Esophagus mucosa (tissue), 1 donor: ENCODE data around the gene PNLIPRP3. TPM values are rescaled to one million over a fixed set of nuclear protein-coding genes. Genes with fewer than 3 reads are reported as not detected.

Source experiments
- ATAC-seq: fragments of 200-7000 bp; cut with Tn5 transposase; one replicate; pipeline ENCODE4 v1.9.1; 2020
- total RNA-seq: library from RNA; stranded (reverse); gene quantifications from one replicate; pipeline ENCODE4 v1.2.4, GENCODE V29; 2023
- donor health status: DM: yes; HTN: yes; CAD: no.

Gene PNLIPRP3
- total RNA-seq, 1 donor from 2014 or later: 1.2 TPM

- no peak for ATAC-seq
Observed at GRCh38 chr10:116511365-116511764, 83.7 kb downstream of the PNLIPRP3 start.

DNA sequence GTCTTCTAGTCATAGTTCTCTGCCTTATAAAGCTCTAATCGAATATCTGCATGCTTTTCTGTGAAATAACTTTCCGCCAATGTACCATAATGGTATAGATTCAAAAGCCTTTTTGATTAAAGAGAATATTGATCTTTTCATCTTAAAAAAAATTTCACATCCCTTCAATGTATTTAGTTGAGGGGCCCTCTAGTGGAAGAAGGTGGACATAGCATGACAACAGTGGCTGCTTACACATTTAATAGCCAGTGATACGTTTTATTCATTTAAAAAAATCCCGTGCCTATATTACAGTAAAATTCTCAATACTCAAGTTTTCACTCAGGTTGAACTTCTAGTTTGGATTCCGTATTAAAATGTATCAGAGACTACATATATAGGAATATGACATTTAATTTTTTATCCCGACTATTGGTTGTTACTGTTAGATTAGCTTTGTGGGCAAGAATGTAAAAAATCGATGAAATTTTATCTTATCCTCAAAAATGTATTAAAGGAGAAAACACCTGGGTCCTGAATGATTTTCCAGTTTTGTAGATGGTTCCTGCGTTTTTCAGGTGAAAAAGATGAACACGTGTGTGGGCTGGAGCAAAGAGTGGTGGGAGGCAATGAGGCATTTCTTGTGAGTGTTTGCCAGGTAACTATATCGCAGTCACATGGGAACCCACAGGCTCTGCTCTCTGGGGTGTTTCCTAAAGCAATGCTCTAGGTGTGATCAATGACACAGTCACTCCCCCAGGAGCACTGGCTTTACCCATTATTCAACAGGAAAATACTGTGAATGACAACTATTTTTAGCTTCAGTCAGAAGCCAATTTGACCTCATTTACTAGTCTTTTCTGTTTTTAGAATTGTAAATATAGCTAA, 94.0 kb downstream of the PNLIPRP3 start:
- ATAC-seq: no peak

DNA sequence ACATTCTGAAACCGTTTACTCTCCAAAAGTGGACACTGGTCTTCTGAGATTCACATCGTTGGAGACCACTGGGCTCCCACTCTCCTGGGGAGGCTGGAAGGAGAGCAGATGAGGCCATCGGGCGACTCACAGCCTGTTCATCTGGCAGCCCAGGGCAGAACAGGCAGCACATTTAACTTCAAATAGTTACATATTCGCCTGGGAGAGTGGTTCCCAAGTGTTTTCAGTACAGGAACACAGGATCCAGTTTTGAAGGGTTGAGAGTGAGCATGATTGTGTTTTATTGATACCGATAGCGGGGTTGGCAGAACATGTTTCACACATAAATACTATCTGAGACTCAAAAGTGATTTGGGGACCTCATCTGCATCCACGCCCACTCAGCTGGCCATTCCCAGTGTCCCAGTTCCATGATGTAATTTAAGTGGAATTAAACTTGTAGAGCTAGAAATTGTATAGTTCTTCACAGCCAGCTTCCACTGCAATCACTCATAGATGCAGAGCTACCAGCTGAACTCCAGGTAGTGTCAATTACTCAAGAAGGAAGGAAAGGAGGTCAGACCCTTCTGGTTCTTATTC, 95.2 kb downstream of the PNLIPRP3 start:
- ATAC-seq: no peak

DNA sequence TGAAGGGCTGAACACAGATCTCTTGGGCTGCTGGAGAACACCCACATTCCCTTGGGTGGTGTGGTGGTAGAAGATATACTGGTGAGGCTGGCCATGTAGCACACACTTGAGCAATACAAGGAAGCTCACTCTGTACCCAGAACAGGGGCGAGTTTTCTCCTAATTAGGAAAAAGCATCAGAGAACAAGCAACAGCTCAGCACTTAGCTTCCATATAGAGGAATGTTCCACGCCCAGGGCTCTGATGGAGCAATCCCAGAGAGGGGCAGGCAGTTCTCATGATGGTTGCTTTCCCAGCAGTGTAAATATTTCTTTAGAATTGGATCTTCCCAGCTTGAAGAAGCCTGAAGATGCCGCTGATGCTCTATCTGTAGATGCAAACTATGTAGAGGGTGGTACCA, 97.1 kb downstream of the PNLIPRP3 start:
- ATAC-seq: no peak

- ATAC-seq: no peak
Observed at GRCh38 chr10:116526219-116526618, 98.6 kb downstream of the PNLIPRP3 start.

Other genes starting within 250 kb of the PNLIPRP3 start
- gene GFRA1, start 154.6 kb upstream of the PNLIPRP3 start, total RNA-seq: 0.56 TPM
- not detected for gene CCDC172, start 103.4 kb upstream of the PNLIPRP3 start, total RNA-seq
- not detected for gene PNLIP, start 118.1 kb downstream of the PNLIPRP3 start, total RNA-seq
- gene PNLIPRP1, start 163.1 kb downstream of the PNLIPRP3 start, total RNA-seq: not detected
- gene PNLIPRP2, start 193.1 kb downstream of the PNLIPRP3 start, total RNA-seq: not detected